ENCODE measurements around the gene SLC35F3. TPM values are rescaled to one million over a fixed set of nuclear protein-coding genes. Genes with fewer than 3 reads are reported as not detected.

The SLC35F3 gene
- total and polyA plus RNA-seq, 4 donors = 0.01 to 0.37 (median 0.08) TPM; not detected in 1

DNA sequence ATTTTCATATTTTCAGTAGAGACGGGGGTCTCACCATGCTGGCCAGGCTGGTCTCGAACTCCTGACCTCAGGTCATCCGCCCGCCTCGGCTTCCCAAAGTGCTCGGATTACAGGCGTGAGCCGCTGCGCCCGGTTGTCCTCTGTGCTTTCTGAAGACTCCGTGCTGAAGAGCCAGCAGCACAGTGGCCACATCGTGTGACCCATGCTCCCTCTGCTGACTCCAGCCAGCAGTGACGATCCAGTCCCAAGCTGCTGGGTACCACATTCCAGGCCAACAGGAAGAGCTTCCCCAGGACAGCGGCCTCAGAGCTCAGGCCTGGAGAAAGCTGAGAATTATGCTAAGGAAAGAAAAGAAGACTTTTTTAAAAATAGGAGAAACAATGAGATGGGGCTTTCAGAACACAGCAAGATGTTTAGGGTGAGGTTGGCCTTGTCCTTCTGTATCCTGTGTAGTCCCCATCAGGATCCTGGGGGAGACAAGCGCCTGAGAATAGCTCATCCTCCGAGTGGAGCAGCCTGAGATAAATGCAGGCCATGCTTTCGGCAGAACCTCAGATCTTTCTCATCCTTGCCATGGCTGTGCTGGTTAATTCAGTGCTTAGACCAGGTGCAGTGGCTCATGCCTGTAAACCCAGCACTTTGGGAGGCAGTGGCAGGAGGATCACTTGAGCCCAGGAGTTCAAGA is 207.1 kb downstream of the SLC35F3 start:
- TF ChIP-seq, protein P1, sequence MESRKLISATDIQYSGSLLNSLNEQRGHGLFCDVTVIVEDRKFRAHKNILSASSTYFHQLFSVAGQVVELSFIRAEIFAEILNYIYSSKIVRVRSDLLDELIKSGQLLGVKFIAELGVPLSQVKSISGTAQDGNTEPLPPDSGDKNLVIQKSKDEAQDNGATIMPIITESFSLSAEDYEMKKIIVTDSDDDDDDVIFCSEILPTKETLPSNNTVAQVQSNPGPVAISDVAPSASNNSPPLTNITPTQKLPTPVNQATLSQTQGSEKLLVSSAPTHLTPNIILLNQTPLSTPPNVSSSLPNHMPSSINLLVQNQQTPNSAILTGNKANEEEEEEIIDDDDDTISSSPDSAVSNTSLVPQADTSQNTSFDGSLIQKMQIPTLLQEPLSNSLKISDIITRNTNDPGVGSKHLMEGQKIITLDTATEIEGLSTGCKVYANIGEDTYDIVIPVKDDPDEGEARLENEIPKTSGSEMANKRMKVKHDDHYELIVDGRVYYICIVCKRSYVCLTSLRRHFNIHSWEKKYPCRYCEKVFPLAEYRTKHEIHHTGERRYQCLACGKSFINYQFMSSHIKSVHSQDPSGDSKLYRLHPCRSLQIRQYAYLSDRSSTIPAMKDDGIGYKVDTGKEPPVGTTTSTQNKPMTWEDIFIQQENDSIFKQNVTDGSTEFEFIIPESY (IDR thresholded peaks at IDR 0.05) = no peak
- TF ChIP-seq RXRA (IDR thresholded peaks at IDR 0.05) = peak in 1 of 2 donors; percentile 13
- peak; percentile 40 to 53 for TF ChIP-seq RAD21 (IDR thresholded peaks at IDR 0.05)
- Histone ChIP-seq H3K9me3 (ENCODE audit: control insufficient read depth in 4 of 4, low read length in 3 of 4) (no peaks in the 10 kb centered on the region), H3K4me1 (ENCODE audit: control insufficient read depth in 4 of 4, insufficient read depth in 4 of 4, low read length in 3 of 4) (peaks cover 0 to 11% (median 8%) of the 10 kb centered on the region in 4 donors), H3K36me3 (ENCODE audit: control insufficient read depth in 4 of 4, insufficient read depth in 3 of 4, low read depth in 1 of 4, low read length in 3 of 4) (no peaks in the 10 kb centered on the region), H3K27ac (ENCODE audit: low read depth in 1 of 2, low read length in 2 of 2) (no peak overlapping the region), H3K4me3 (ENCODE audit: low read depth in 1 of 3, low read length in 3 of 3) (no peak overlapping the region), H3K27me3 (ENCODE audit: control insufficient read depth in 4 of 4, insufficient read depth in 4 of 4, low read length in 3 of 4) (peaks cover 0 to 4% (median 0%) of the 10 kb centered on the region in 4 donors), H3K9ac (ENCODE audit: low read depth in 1 of 2, low read length in 2 of 2) (no peak overlapping the region)
- peak; percentile 46 for DNase-seq (ENCODE audit: low spot score)
- WGBS = 38% methylated on average over 17 of the region's 17 CpGs

DNA sequence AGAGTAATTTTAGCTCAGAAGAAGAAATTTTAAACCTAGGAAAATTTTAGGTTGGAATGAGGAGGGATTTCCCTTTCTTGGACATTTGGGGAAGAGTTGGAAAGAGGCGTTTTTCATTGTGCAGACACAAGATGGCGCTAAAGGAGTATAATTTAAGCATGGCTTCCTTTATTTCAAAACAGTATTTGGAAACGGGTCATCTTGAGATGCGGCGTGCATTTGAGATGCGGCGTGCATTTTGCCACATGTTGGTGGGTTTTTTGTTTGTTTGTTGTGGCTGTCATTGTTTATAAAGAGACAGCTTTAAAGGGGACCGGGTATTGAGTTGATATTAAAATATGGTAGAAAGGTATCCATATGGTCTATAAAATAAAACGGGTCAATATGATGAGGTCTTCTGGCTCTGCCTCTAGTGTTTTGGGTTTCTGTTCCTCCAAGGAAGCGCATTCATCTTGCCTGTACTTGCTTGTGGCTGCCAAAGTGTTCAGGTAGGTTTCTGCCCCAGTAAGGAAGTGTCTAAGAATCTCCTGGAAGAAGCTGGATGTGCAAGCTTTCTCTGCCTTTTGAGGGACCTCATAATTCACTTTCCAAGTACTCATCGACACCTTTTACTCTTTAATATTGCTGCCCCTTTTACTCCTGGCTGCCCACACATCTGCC is 210.3 kb downstream of the SLC35F3 start:
- Histone ChIP-seq H3K9ac (ENCODE audit: low read depth in 1 of 2, low read length in 2 of 2) (no peak overlapping the region), H3K9me3 (ENCODE audit: control insufficient read depth in 4 of 4, low read length in 3 of 4) (no peaks in the 10 kb centered on the region), H3K4me3 (ENCODE audit: low read depth in 1 of 3, low read length in 3 of 3) (no peak overlapping the region), H3K4me1 (ENCODE audit: control insufficient read depth in 4 of 4, insufficient read depth in 4 of 4, low read length in 3 of 4) (peaks cover 0 to 18% (median 11%) of the 10 kb centered on the region in 4 donors), H3K36me3 (ENCODE audit: control insufficient read depth in 4 of 4, insufficient read depth in 3 of 4, low read depth in 1 of 4, low read length in 3 of 4) (no peaks in the 10 kb centered on the region), H3K27me3 (ENCODE audit: control insufficient read depth in 4 of 4, insufficient read depth in 4 of 4, low read length in 3 of 4) (peaks cover 0 to 4% (median 0%) of the 10 kb centered on the region in 4 donors), H3K27ac (ENCODE audit: low read depth in 1 of 2, low read length in 2 of 2) (no peak overlapping the region)
- TF ChIP-seq RAD21 (IDR thresholded peaks at IDR 0.05) (peak; percentile 79 to 80), TAF1 (conservative IDR thresholded peaks at IDR 0.05) (no peak), HNF4A (conservative IDR thresholded peaks at IDR 0.05) (peak in 1 of 2 donors; percentile 17), YY1 (IDR thresholded peaks at IDR 0.05) (peak; percentile 64)
- TF ChIP-seq, protein P2, sequence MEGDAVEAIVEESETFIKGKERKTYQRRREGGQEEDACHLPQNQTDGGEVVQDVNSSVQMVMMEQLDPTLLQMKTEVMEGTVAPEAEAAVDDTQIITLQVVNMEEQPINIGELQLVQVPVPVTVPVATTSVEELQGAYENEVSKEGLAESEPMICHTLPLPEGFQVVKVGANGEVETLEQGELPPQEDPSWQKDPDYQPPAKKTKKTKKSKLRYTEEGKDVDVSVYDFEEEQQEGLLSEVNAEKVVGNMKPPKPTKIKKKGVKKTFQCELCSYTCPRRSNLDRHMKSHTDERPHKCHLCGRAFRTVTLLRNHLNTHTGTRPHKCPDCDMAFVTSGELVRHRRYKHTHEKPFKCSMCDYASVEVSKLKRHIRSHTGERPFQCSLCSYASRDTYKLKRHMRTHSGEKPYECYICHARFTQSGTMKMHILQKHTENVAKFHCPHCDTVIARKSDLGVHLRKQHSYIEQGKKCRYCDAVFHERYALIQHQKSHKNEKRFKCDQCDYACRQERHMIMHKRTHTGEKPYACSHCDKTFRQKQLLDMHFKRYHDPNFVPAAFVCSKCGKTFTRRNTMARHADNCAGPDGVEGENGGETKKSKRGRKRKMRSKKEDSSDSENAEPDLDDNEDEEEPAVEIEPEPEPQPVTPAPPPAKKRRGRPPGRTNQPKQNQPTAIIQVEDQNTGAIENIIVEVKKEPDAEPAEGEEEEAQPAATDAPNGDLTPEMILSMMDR (IDR thresholded peaks at IDR 0.05; ENCODE audit: low read depth, low read length, missing input control) = peak; percentile 66
- WGBS = 18% methylated on average over 11 of the region's 11 CpGs
- DNase-seq (ENCODE audit: low spot score) = no peak

DNA sequence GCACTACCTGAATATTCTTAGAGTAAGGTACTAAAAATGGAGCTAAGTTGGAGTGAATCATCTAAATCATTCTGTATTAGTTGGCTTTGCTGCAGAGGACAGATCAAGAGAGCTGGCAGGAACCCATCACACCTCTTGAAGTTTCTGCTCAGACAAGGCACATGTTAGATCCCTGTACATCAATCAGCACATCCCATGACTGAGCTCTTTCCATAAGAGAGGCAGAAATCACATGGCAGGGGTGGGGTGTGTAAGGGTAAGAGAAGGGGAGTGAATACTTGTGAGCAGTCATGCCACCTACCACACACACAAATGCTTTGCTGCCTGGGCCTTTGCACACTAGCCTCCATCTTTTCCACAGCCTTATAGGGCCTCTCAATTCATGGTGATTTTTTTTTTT is 214.4 kb downstream of the SLC35F3 start:
- H3K36me3 ChIP-seq (ENCODE audit: control insufficient read depth in 4 of 4, insufficient read depth in 3 of 4, low read depth in 1 of 4, low read length in 3 of 4) = no peaks in the 10 kb centered on the region
- no peak overlapping the region for H3K4me3 ChIP-seq (ENCODE audit: low read depth in 1 of 3, low read length in 3 of 3)
- H3K4me1 ChIP-seq (ENCODE audit: control insufficient read depth in 4 of 4, insufficient read depth in 4 of 4, low read length in 3 of 4) = peaks cover 0 to 18% (median 11%) of the 10 kb centered on the region in 4 donors
- H3K27me3 ChIP-seq (ENCODE audit: control insufficient read depth in 4 of 4, insufficient read depth in 4 of 4, low read length in 3 of 4) = peaks cover 0 to under 1% (median 0%) of the 10 kb centered on the region in 4 donors
- no peak overlapping the region for H3K9ac ChIP-seq (ENCODE audit: low read depth in 1 of 2, low read length in 2 of 2)
- no peak for DNase-seq (ENCODE audit: low spot score)
- no peaks in the 10 kb centered on the region for H3K9me3 ChIP-seq (ENCODE audit: control insufficient read depth in 4 of 4, low read length in 3 of 4)
- H3K27ac ChIP-seq (ENCODE audit: low read depth in 1 of 2, low read length in 2 of 2) = no peak overlapping the region
- no peak for TF ChIP-seq RXRA (IDR thresholded peaks at IDR 0.05)
- TF ChIP-seq TAF1 (conservative IDR thresholded peaks at IDR 0.05) = no peak
- no peak for TF ChIP-seq EGR1 (IDR thresholded peaks at IDR 0.05; ENCODE audit: low read depth in 2 of 2)
- TF ChIP-seq NR2F2 (IDR thresholded peaks at IDR 0.05) = no peak
